EH (cell line): ENCODE measurements around the gene ZBTB7C.

Experiments
- DNase-seq: peaks from one replicate; pipeline ENCODE4 v3.0.0-alpha.2; 2015; ENCODE audit warnings: low read depth

The ZBTB7C gene

DNA sequence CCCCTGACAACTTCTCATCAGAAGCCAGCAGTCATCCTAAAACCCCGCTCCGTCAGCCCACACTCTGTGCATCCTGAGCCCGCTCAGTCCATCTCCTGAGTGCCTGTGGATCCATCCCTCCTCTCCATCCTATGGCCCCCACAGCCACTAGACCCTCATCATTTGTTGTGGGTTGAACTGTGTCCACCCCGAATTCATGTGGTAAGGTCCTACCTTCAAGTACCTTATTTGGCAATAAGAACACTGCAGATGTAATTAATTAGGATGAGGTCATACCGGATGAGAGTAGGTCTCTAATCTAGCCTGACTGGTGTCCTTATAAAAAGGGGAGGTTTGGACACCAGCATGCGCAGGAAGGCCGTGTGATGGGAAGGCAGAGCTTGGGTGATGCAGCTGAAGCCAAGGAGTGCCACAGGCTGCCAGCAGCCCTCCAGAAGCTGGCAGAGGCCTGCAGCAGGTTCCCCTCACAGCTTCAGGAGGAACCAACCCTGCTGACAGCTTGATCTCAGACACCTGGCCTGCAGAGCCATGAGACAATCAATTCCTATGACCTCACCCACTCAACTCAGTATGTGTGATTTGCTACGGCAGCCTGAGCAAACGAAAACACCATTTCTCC lies 192.4 kb downstream of the ZBTB7C start:
- DNase-seq = no peak

- no peak for DNase-seq
Measured at GRCh38 chr18:48215876-48216638, 193.1 kb downstream of the ZBTB7C start.

DNA sequence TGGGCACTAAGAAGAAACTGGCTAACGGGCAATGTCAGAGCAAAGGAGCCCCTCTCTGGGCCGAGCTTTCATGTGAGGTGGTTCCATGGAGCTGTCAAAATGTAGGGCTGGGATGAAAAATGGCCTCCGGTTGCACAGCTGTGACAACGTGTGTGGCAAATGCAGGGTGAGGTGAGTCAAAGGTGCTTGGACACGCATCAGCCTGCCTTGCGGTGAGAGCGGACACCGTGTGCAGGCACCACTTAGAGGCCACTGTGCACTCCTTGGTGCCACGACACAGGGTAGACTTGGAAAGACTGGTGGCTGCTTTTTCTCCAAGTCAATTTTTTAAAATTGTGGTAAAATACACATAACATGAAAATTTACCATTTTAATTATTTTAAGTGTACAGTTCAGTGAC lies 195.4 kb downstream of the ZBTB7C start:
- DNase-seq = no peak

DNA sequence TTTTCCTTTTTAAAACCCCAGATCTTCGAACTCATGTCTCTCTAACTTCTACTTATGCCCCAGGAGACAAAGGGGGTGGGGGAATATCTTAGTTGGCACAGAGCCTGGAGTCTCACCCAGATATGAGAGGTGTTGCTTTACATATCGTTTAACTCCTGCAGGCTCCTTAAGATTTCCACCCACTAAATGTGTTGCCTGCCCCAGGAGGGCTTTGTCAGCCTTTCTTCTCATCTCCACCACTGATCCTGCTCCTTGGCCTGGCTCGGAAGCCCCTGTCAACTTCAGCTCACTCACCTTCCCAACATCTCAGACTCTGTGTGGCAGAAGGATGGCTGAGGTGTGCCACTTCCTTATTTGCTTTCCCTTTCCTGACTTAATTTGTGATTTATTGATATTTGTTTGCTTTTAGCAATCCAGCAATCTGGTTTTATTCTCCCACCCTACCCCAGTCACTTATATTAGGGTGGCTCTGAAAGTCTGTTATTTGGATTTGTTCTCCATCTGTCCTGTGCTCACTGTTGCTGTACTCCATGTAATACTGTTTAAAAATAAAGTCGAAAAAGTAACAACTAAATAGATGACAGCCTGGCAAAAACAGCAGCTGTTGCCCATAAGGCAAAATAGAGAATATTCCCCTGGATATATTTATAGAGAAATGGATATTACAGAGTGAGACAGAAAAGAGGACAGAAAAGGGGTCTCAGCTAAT lies 200.6 kb downstream of the ZBTB7C start:
- no peak for DNase-seq

DNA sequence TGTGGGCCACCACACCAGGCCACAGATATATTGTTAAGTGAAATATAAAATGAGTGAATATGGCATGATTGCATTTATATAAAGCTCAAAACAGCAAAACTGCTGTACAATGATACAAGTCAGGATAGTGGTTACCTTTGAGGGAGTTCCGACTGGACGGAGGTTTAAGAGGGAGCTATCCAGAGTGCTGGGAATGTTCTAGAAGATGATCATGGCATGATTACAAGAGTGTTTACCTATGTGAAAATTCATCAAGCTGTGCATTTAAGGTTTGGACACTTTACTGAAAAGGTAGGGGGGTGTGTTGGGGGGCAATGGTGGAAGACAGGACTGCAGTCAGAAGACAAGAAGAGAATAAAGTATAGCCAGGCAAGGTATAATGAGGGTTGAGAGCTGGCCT lies 201.4 kb downstream of the ZBTB7C start:
- DNase-seq = no peak

DNA sequence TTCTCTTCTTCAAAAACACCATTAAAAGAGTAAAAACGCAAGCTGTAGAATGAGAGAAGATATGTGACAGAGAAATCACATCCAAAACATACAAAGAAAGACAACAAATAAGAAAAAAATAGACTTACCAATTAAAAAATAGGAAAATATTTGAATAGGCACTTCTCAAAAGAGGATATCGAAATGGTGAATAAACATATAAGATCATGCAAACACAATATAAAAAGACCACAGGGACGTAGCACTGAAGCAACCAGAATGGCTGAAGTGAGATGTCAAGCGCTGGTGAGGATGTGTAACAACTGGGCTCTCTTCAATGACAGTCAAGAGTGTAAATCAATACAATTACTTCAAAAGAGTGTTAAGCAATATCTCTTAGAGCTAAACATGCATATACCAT lies 202.3 kb downstream of the ZBTB7C start:
- DNase-seq = no peak

- DNase-seq = no peak
Measured at GRCh38 chr18:48203961-48204666, 205.1 kb downstream of the ZBTB7C start.

DNA sequence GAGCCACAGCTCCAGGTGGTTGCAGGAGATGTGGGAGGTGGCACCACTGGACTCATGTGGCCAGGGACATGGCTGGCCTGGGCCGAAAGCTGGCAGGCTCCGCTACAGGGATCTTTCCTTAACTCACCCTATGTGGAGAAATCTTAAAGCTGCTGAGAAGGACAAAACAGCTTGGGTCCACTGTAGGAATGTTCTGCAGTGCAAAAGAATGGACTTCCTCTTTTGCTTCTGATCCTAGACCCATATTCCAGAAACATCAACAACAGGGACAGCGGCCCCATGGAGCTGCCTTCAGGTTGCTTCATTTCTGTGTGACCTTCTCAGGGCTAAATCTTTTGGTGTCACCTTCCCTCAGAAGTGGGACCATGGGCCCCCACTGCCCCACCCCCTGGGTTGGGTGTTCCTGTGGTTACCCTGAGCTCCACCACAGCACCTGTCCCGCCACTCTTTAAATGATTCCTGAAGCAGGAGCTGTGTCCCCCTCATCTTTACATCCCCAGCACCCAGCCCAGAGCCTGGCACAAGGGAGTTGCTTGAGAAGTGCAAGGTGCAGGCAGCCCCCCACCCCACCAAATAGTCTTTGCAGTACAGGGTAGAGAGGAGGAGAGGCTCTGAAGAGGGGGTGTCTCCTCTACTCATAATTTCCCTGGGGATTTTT lies 205.8 kb downstream of the ZBTB7C start:
- DNase-seq = no peak

GRCh38 chr18:48202350-48203260 lies 206.6 kb downstream of the ZBTB7C start:
- DNase-seq = no peak

DNA sequence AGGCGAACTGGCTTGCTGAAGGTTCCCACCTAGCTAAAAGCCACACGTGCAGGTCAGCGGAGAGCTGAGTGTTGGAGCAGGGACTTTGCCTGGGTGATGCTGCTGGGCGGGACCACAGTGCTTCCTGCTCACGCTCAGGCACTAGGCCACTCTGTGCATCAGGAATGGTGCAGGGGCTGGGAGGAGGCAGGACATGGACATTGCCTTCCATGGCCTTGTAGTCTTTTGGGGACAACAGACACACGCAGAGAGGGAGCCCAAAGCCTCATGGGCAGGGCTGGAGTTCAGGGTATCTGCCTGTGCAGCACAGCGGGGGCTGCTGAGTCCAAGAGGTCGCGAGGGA lies 207.2 kb downstream of the ZBTB7C start:
- DNase-seq = no peak

DNA sequence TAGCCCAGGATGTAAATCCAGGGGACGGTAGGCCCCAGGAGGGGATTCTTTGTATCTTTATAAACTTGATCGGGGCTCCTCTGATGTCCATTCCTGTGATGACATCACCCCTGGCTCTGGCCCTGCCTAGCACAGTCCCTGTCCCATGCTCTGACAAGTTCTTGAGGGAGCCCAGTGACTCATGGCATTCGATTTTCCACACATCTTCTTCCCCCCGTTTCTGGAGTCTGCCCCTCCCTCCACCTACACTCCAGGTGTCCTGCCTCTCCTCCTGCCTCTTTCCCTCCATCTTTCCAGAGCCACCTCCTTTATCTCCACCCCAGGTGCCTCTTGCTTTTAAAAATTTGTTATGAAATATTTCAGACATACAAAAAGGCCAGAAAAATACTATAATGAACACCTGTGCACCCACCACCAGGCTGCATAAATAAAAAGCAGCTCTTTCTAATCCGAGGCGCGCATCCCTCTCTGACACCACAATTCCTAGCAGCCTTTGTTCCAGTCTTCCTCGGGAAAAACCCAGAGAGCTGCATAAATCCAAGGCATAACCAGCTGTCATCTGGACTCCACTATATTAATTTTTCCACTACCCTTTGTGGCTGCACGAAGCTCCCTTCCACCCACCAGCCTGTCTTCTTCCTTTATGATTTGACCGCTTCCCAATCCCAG lies 207.7 kb downstream of the ZBTB7C start:
- no peak for DNase-seq

DNA sequence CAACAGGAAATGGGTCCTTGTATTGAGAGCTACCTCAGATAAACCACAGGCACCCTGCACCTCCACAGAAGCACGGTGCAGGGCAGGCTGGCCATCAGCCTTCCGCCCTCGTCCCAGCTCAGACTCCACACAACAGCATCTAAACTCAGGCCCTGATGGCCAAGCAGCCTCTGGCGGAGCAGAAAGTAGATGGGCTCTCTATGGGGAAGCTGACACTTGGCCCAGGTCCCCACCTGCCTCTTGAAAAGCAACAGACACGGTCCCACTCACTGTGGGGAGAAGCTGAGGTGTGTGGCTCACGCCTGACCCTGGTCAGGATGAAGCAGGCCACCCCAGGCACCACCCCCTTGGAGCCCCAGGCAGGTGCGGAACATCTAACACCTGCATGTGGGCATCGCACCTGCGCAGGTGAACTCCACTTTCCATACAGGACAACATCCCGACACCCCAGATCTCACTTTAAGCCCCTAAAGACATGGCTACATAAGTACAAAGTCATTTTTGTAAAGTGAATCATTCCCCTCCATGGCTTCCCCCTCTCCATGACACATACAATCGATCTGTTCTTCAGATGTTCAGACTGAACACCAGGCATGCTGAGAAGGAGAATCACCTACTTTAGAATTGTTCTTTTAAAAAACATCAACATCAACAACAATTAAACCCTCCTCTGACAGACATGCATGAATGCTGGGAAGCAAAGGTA lies 208.4 kb downstream of the ZBTB7C start:
- no peak for DNase-seq

- no peak for DNase-seq
Measured at GRCh38 chr18:48199399-48199798, 209.8 kb downstream of the ZBTB7C start.

DNA sequence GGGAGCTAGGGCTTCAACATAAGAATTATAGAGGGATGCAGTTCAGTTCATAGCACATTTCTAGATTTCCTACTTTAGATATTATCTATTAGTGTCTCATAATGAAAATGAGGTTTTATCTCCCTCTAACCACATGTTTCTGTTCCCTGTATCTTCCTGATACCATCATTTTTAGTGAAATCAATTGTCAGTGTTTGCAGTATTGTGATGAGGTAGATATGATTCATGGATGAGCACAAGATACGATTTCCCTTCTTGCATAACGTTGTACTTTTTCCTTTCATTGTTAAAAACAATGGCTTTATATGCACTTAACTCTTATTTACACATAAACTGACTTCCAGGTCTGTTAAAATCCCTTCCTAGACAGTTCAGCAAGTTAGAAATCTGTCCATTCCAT lies 211.4 kb downstream of the ZBTB7C start:
- no peak for DNase-seq

- DNase-seq = no peak
Measured at GRCh38 chr18:48195787-48196186, 213.4 kb downstream of the ZBTB7C start.

- DNase-seq = no peak
Measured at GRCh38 chr18:48194591-48195181, 214.5 kb downstream of the ZBTB7C start.

GRCh38 chr18:48193521-48194492 lies 215.4 kb downstream of the ZBTB7C start:
- DNase-seq = no peak

GRCh38 chr18:48192542-48192941 lies 216.6 kb downstream of the ZBTB7C start:
- no peak for DNase-seq
